H9 (cell line): ENCODE measurements around the gene ZFP62. TPM values are rescaled to one million over a fixed set of nuclear protein-coding genes. Genes with fewer than 3 reads are reported as not detected.

Source experiments
- DNase-seq: peaks from one replicate; pipeline ENCODE4 v3.0.0-alpha.2; 2017
- H2AFZ ChIP-seq: one replicate; pipeline ENCODE4 v1.6.1; 2013; ENCODE audit warnings: mild to moderate bottlenecking, low read length, control low read depth, moderate library complexity
- H2AK5ac ChIP-seq: 2 replicates; pipeline ENCODE4 v1.6.1; 2013; ENCODE audit warnings: low read length, control low read depth, mixed read lengths; ENCODE audit not compliant: insufficient read length
- H2BK120ac ChIP-seq: one replicate; pipeline ENCODE4 v1.6.1; 2013; ENCODE audit warnings: low read depth, mild to moderate bottlenecking, low read length, control low read depth, inconsistent platforms; ENCODE audit not compliant: poor library complexity, severe bottlenecking
- H2BK12ac ChIP-seq: 2 replicates; pipeline ENCODE4 v1.6.1; 2013; ENCODE audit warnings: low read length, control low read depth, mixed read lengths, low read depth; ENCODE audit not compliant: insufficient read length
- H2BK15ac ChIP-seq: 2 replicates; pipeline ENCODE4 v1.6.1; 2013; ENCODE audit warnings: low read depth, low read length, control low read depth
- H2BK20ac ChIP-seq: one replicate; pipeline ENCODE4 v1.6.1; 2013; ENCODE audit warnings: low read depth, mild to moderate bottlenecking, low read length, control low read depth, inconsistent platforms; ENCODE audit not compliant: poor library complexity, severe bottlenecking
- H2BK5ac ChIP-seq: 2 replicates; pipeline ENCODE4 v1.6.1; 2013; ENCODE audit warnings: low read length, control low read depth, mixed read lengths; ENCODE audit not compliant: insufficient read length
- H3K14ac ChIP-seq: 2 replicates; pipeline ENCODE4 v1.6.1; 2013; ENCODE audit warnings: low read length, control low read depth; ENCODE audit not compliant: insufficient read depth
- H3K18ac ChIP-seq: 2 replicates; pipeline ENCODE4 v1.6.1; 2013; ENCODE audit warnings: low read depth, mild to moderate bottlenecking, mixed read lengths, low read length, control low read depth; ENCODE audit not compliant: insufficient read length
- H3K23ac ChIP-seq: 2 replicates; pipeline ENCODE4 v1.6.1; 2013; ENCODE audit warnings: low read length, control low read depth, mixed read lengths, low read depth; ENCODE audit not compliant: insufficient read length
- H3K23me2 ChIP-seq: 2 replicates; pipeline ENCODE4 v1.6.1; 2013; ENCODE audit warnings: low read depth, mild to moderate bottlenecking, mixed read lengths, low read length, control low read depth; ENCODE audit not compliant: insufficient read length, poor library complexity, severe bottlenecking
- H3K27ac ChIP-seq: 2 replicates; pipeline ENCODE4 v1.5.1; 2013; ENCODE audit warnings: low read length, control low read depth, mixed read lengths, low read depth; ENCODE audit not compliant: insufficient read length
- H3K27me3 ChIP-seq: 2 replicates; pipeline ENCODE4 v1.6.1; 2013; ENCODE audit warnings: low read length, control low read depth, inconsistent platforms; ENCODE audit not compliant: insufficient read depth
- H3K4ac ChIP-seq: 2 replicates; pipeline ENCODE4 v1.6.1; 2013; ENCODE audit warnings: low read depth, mild to moderate bottlenecking, control low read depth, inconsistent platforms, low read length, moderate library complexity
- H3K4me1 ChIP-seq: 2 replicates; pipeline ENCODE4 v1.6.1; 2013; ENCODE audit warnings: low read length, control low read depth, inconsistent platforms; ENCODE audit not compliant: insufficient read depth
- H3K4me2 ChIP-seq: 2 replicates; pipeline ENCODE4 v1.6.1; 2013; ENCODE audit warnings: low read length, control low read depth, mixed read lengths; ENCODE audit not compliant: insufficient read length, insufficient read depth
- H3K56ac ChIP-seq: 2 replicates; pipeline ENCODE4 v1.6.1; 2013; ENCODE audit warnings: low read depth, mild to moderate bottlenecking, mixed read lengths, low read length, control low read depth; ENCODE audit not compliant: insufficient read length
- H3K79me1 ChIP-seq: 2 replicates; pipeline ENCODE4 v1.6.1; 2013; ENCODE audit warnings: low read depth, mild to moderate bottlenecking, moderate library complexity, low read length, control low read depth, inconsistent platforms; ENCODE audit not compliant: insufficient read depth, poor library complexity, severe bottlenecking
- H3K79me2 ChIP-seq: 2 replicates; pipeline ENCODE4 v1.6.1; 2013; ENCODE audit warnings: low read length, control low read depth, inconsistent platforms; ENCODE audit not compliant: insufficient read depth
- H3K9ac ChIP-seq: 2 replicates; pipeline ENCODE4 v1.6.1; 2013; ENCODE audit warnings: low read length, control low read depth, mixed read lengths; ENCODE audit not compliant: insufficient read length; ENCODE audit errors: extremely low read depth
- H3K9me3 ChIP-seq: one replicate; pipeline ENCODE4 v1.6.1; 2013; ENCODE audit warnings: low read depth, low read length, inconsistent platforms; ENCODE audit not compliant: control insufficient read depth
- H3T11ph ChIP-seq: one replicate; pipeline ENCODE4 v1.6.1; 2013; ENCODE audit warnings: mild to moderate bottlenecking, low read length, control low read depth, inconsistent platforms
- H4K20me1 ChIP-seq: one replicate; pipeline ENCODE4 v1.6.1; 2013; ENCODE audit not compliant: control insufficient read depth, insufficient read length, insufficient read depth
- H4K5ac ChIP-seq: 2 replicates; pipeline ENCODE4 v1.6.1; 2013; ENCODE audit warnings: low read depth, mild to moderate bottlenecking, mixed read lengths, low read length, control low read depth; ENCODE audit not compliant: insufficient read length
- H4K8ac ChIP-seq: replicated peaks from 2 replicates; pipeline ENCODE4 v1.6.1; 2013; ENCODE audit warnings: low read length, control low read depth, mixed read lengths, low read depth; ENCODE audit not compliant: insufficient read length
- H4K91ac ChIP-seq: 2 replicates; pipeline ENCODE4 v1.6.1; 2013; ENCODE audit warnings: low read depth, mild to moderate bottlenecking, moderate library complexity, mixed read lengths, low read length, control low read depth; ENCODE audit not compliant: insufficient read length
- H3K27ac Mint-ChIP-seq, 3 experiments: 2 replicates in 2 of 3; 3 replicates in 1 of 3; pipeline ENCODE4 v1.8.0; 2020 to 2021; ENCODE audit warnings: mixed read lengths in 3 of 3, mild to moderate bottlenecking in 1 of 3, moderate library complexity in 1 of 3
- H3K27me3 Mint-ChIP-seq: 2 replicates; pipeline ENCODE4 v1.8.0; 2021; ENCODE audit warnings: low read depth, mild to moderate bottlenecking, moderate library complexity, mixed read lengths
- H3K36me3 Mint-ChIP-seq, 3 experiments: 2 replicates in 2 of 3; 3 replicates in 1 of 3; pipeline ENCODE4 v1.8.0; 2020 to 2021; ENCODE audit warnings: low read depth in 3 of 3, mixed read lengths in 3 of 3; ENCODE audit not compliant: insufficient read depth in 1 of 3
- H3K4me1 Mint-ChIP-seq, 2 experiments: 2 replicates each; pipeline ENCODE4 v1.8.0; 2020; ENCODE audit warnings: mixed read lengths in 2 of 2
- H3K4me3 Mint-ChIP-seq, 2 experiments: 2 replicates in 1 of 2; 3 replicates in 1 of 2; pipeline ENCODE4 v1.8.0; 2020 to 2021; ENCODE audit warnings: mild to moderate bottlenecking in 2 of 2, mixed read lengths in 2 of 2, moderate library complexity in 1 of 2
- H3K9me3 Mint-ChIP-seq, 2 experiments: 2 replicates in 1 of 2; 3 replicates in 1 of 2; pipeline ENCODE4 v1.8.0; 2020; ENCODE audit warnings: mild to moderate bottlenecking in 2 of 2, mixed read lengths in 2 of 2, moderate library complexity in 1 of 2
- CTCF ChIP-seq: fragments of 200-600 bp; sonication (generic); conservative IDR thresholded peaks from 3 replicates; pipeline ENCODE4 v1.8.0; 2021; ENCODE audit warnings: antibody characterized with exemption, mild to moderate bottlenecking
- WGBS: extraction: QIAGEN DNeasy Blood & Tissue Kit; methylation state at CpG from one replicate; pipeline ENCODE4 v1.1.7; 2013; ENCODE audit warnings: missing lambda C conversion rate, low lambda C conversion rate, mixed read lengths; ENCODE audit not compliant: insufficient read length; ENCODE audit errors: extremely low coverage; 5-methylcytosine and 5-hydroxymethylcytosine counted together
- total RNA-seq: library from RNA; stranded (reverse); gene quantifications from 2 replicates; pipeline ENCODE4 v1.2.1, GENCODE V29; 2021

Gene ZFP62
- total RNA-seq, 1 experiment from 2014 or later: 16.2 TPM

GRCh38 chr5:180824630-180825476 lies 36.2 kb downstream of the ZFP62 start:
- peaks cover 11 to 12% of the 10 kb centered on the region in 2 experiments for H3K4me1 Mint-ChIP-seq
- H3K27ac ChIP-seq: no peak overlapping the region

More at GRCh38 chr5:180824630-180825476, 36.2 kb downstream of the ZFP62 start:
- no CpG with 5 or more reads among the region's 10 CpGs for WGBS
- peaks cover 1% of the 10 kb centered on the region for H3K27me3 ChIP-seq
- H4K20me1 ChIP-seq: no peaks in the 10 kb centered on the region
- no peak for TF ChIP-seq CTCF
- no peak overlapping the region for H2BK5ac ChIP-seq
- no peaks in the 10 kb centered on the region for H3K79me1 ChIP-seq
- Mint-ChIP-seq H3K9me3 (peaks cover 20 to 23% of the 10 kb centered on the region in 2 experiments), H3K27me3 (peaks cover 67% of the 10 kb centered on the region), H3K27ac (peak overlapping the region in 1 of 3 experiments; percentile 6; a peak in 1 of 7 replicates), H3K36me3 (peaks cover 11 to 13% (median 11%) of the 10 kb centered on the region in 3 experiments), H3K4me3 (no peak overlapping the region)
- H4K5ac ChIP-seq: no peak overlapping the region
- no peak overlapping the region for H3K14ac ChIP-seq
- no peaks in the 10 kb centered on the region for H3K23me2 ChIP-seq
- no peak overlapping the region for H2BK15ac ChIP-seq
- no peaks in the 10 kb centered on the region for H3K4me1 ChIP-seq
- H4K91ac ChIP-seq: no peak overlapping the region
- H3K4ac ChIP-seq: no peak overlapping the region
- no peak overlapping the region for H2AK5ac ChIP-seq
- H3K56ac ChIP-seq: no peak overlapping the region
- H3K9me3 ChIP-seq: peaks cover 5% of the 10 kb centered on the region
- no peak overlapping the region for H4K8ac ChIP-seq
- no peak overlapping the region for H3K18ac ChIP-seq
- H2BK120ac ChIP-seq: no peak overlapping the region
- DNase-seq: no peak
- no peak overlapping the region for H3T11ph ChIP-seq
- H2AFZ ChIP-seq: no peak overlapping the region
- no peak overlapping the region for H3K4me2 ChIP-seq
- no peak overlapping the region for H2BK20ac ChIP-seq
- no peak overlapping the region for H3K9ac ChIP-seq
- H2BK12ac ChIP-seq: no peak overlapping the region
- no peaks in the 10 kb centered on the region for H3K79me2 ChIP-seq
- H3K23ac ChIP-seq: no peak overlapping the region
